Measurements from ENCODE around the gene MCM5. TPM values are rescaled to one million over a fixed set of nuclear protein-coding genes. Genes with fewer than 3 reads are reported as not detected.

The MCM5 gene
- total and polyA plus RNA-seq, 8 donors: 34.9 to 83.4 (median 63.9) TPM

DNA sequence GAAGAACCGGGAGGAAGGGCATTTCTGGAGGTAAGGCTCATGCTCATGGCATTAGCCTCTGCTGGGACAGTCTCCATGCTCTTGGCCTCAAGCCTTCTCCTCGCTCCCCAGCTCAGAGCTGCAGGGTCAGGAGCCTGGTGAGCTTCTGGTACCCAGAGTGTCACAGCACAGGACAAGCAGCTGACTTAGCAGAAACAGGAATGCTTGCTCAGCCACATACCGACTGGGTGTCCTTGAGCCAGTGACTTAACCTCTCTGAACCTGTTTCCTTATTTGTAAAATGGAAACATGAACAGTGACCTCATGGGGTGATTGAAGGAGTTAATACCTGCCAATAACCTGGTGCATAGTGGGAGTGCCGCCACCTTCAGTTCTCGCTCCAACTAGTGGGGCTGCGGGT lies 72.5 kb downstream of the MCM5 start:
- peaks cover 0 to 12% of the 10 kb centered on the region in 2 donors for H3K27me3 ChIP-seq
- intact Hi-C loops (cut with DNase I): no loop called here
- H3K9me3 ChIP-seq: no peaks in the 10 kb centered on the region
- H3K36me3 ChIP-seq: no peaks in the 10 kb centered on the region
- H3K27ac ChIP-seq: no peak overlapping the region
- no peak for TF ChIP-seq CTCF (IDR thresholded peaks at IDR 0.05)
- no peak for DNase-seq
- no peak overlapping the region for H3K4me3 ChIP-seq
- ATAC-seq: no peak
- peaks cover 6 to 8% of the 10 kb centered on the region in 2 donors for H3K4me1 ChIP-seq

GRCh38 chr22:35473971-35474370 lies 74.0 kb downstream of the MCM5 start:
- ATAC-seq (no peak), DNase-seq (no peak)
- Histone ChIP-seq H3K36me3 (no peaks in the 10 kb centered on the region), H3K9me3 (no peaks in the 10 kb centered on the region), H3K27me3 (peaks cover 0 to 14% of the 10 kb centered on the region in 2 donors), H3K4me3 (no peak overlapping the region), H3K27ac (no peak overlapping the region), H3K4me1 (peaks cover 9 to 11% of the 10 kb centered on the region in 2 donors)
- TF ChIP-seq CTCF (IDR thresholded peaks at IDR 0.05): no peak
- intact Hi-C loops (cut with DNase I): no loop called here

Other genes starting within 250 kb of the MCM5 start
- gene HMGXB4, start 142.6 kb upstream of the MCM5 start, total RNA-seq: 10 to 100 TPM; 19.2 to 19.8 TPM
- 10 to 100 TPM; 26.3 to 34.6 (median 32.3) TPM for gene HMGXB4, start 142.6 kb upstream of the MCM5 start, polyA plus RNA-seq (ENCODE audit: insufficient read length in 6 of 6)
- gene TOM1, start 100.2 kb upstream of the MCM5 start, total RNA-seq: 10 to 100 TPM; 68.0 to 81.3 TPM
- gene TOM1, start 100.2 kb upstream of the MCM5 start, polyA plus RNA-seq (ENCODE audit: insufficient read length in 6 of 6): 10 to 100 TPM; 28.9 to 34.4 (median 31.2) TPM
- gene HMOX1, start 19.0 kb upstream of the MCM5 start, total RNA-seq: 100 to 1,000 TPM in 1 of 2 donors, 10 to 100 TPM in 1; 43.4 to 355 TPM
- gene HMOX1, start 19.0 kb upstream of the MCM5 start, polyA plus RNA-seq (ENCODE audit: insufficient read length in 6 of 6): 10 to 100 TPM in 4 of 6 donors, 1 to 10 TPM in 2; 8.2 to 27.4 (median 10.4) TPM
- gene RASD2, start 140.7 kb downstream of the MCM5 start, total RNA-seq: 1 to 10 TPM; 1.2 to 1.3 TPM
- under 1 TPM; 0.13 to 0.27 (median 0.16) TPM for gene RASD2, start 140.7 kb downstream of the MCM5 start, polyA plus RNA-seq (ENCODE audit: insufficient read length in 6 of 6)
- 1 to 10 TPM; 2.4 to 3.3 TPM for gene MB, start 217.2 kb downstream of the MCM5 start, total RNA-seq
- 1 to 10 TPM in 2 of 6 donors, under 1 TPM in 4; 0.18 to 1.1 (median 0.58) TPM for gene MB, start 217.2 kb downstream of the MCM5 start, polyA plus RNA-seq (ENCODE audit: insufficient read length in 6 of 6)
- gene APOL6, start 248.3 kb downstream of the MCM5 start, total RNA-seq: 10 to 100 TPM; 35.8 to 49.2 TPM
- gene APOL6, start 248.3 kb downstream of the MCM5 start, polyA plus RNA-seq (ENCODE audit: insufficient read length in 6 of 6): 10 to 100 TPM in 3 of 6 donors, 1 to 10 TPM in 3; 7.7 to 10.7 (median 10.1) TPM

All from left lung (tissue), 10 donors.